VCaP (cell line): Measurements from ENCODE around the gene RRBP1.

ENCODE experiments used
- H3K27ac ChIP-seq: fragments of 450-650 bp; 2 replicates; pipeline ENCODE4 v1.5.1; 2017
- TF ChIP-seq, protein P1 (sequence below): fragments of 450-650 bp; conservative IDR thresholded peaks from 2 replicates; pipeline ENCODE4 v1.5.1; 2017; ENCODE audit warnings: mild to moderate bottlenecking, moderate library complexity

RRBP1 gene

DNA sequence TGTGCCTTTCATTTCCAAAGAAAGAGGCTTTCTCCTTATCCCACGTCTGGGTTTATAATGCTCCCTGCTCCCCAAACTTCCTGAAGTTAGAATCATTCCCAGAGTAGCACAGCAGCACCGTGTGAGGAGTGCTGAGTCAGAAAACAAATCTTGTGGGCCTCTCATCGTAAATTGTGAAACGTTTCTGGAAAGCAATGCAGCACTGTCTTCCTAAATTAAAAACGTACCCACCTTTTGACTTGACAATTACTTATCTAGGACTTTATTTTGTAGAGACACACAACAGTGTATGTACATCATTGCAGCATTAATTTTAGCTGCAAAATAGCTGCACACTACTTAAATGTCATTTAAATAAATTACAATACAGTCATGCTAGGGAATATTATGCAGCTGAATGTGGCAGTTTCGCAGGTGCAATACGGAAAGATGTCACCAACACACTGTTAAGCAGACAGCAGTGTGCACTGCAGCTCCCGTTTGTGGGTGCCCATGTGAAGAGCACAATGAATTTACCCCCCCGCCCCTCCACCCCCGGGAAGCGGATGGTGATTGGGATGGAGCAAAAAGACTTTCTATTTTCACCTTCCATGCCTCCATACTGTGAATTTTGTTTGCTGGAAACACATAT lies 30.8 kb downstream of the RRBP1 start:
- peak overlapping the region; percentile 49 for H3K27ac ChIP-seq
- TF ChIP-seq, protein P1, sequence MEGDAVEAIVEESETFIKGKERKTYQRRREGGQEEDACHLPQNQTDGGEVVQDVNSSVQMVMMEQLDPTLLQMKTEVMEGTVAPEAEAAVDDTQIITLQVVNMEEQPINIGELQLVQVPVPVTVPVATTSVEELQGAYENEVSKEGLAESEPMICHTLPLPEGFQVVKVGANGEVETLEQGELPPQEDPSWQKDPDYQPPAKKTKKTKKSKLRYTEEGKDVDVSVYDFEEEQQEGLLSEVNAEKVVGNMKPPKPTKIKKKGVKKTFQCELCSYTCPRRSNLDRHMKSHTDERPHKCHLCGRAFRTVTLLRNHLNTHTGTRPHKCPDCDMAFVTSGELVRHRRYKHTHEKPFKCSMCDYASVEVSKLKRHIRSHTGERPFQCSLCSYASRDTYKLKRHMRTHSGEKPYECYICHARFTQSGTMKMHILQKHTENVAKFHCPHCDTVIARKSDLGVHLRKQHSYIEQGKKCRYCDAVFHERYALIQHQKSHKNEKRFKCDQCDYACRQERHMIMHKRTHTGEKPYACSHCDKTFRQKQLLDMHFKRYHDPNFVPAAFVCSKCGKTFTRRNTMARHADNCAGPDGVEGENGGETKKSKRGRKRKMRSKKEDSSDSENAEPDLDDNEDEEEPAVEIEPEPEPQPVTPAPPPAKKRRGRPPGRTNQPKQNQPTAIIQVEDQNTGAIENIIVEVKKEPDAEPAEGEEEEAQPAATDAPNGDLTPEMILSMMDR = no peak

GRCh38 chr20:17650301-17651128 lies 31.5 kb downstream of the RRBP1 start:
- no peak overlapping the region for H3K27ac ChIP-seq
- TF ChIP-seq, protein P1 = no peak

DNA sequence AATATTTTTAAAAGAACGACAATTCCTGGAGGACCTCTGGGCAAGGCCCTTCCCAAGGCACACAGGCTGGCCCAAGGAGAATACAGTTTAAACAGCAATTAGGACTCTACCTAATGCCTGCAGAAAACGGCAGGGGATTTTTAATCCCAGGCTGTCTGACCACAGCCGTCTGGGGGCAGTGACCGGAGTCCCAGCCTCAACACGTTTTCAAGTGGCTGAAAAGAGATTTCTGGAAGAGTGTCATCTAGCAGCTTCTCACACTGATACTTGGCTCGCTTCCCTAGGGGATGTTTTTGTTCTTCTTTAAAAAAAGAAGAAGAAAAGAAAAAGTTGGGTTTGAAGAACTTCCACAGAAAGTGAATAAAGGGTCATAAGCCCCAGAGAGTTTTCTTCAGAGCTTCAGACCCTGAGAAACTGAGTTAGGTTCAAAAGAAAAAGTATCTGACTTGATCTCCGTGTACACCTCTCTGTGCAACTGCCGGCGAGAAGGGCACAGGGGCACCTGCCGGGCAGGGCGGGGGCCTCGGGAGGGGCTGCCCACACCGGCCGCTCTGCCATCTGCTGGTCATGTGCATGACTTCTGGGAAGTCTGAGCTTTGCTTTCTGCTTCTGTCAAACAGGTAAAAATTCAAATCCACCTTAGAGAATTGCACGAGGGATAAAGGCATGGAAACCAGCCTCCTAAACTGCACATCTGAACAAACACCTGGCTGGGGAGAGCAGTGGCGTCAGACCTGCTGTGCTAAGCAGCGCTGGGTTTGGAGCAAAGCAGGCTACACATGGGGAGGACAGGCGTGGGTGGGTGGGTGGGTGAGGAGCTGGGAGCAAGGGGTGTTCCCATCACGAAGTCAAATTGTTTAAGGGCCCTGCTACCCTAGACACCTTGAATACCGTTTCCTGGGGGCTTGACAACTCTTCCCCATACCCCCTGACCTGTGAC lies 33.0 kb downstream of the RRBP1 start:
- H3K27ac ChIP-seq = no peak overlapping the region
- TF ChIP-seq, protein P1 = peak; percentile 90

DNA sequence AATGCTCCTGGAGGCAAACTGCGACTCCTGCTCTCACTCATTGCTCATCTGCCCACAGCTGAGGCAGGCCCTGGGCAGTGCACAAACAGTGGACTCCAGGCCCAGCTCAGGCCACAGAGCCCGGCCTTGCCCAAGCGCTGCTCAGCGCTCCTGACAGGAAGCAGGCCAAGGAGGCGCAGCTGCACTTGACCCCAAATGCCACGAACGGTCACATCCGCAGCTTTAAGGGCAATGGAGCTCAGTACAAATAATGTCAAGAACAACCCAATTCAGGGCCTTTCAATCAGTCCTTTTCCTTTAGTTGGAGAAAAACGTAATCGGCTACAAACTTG lies 33.8 kb downstream of the RRBP1 start:
- no peak overlapping the region for H3K27ac ChIP-seq
- TF ChIP-seq, protein P1 = no peak

DNA sequence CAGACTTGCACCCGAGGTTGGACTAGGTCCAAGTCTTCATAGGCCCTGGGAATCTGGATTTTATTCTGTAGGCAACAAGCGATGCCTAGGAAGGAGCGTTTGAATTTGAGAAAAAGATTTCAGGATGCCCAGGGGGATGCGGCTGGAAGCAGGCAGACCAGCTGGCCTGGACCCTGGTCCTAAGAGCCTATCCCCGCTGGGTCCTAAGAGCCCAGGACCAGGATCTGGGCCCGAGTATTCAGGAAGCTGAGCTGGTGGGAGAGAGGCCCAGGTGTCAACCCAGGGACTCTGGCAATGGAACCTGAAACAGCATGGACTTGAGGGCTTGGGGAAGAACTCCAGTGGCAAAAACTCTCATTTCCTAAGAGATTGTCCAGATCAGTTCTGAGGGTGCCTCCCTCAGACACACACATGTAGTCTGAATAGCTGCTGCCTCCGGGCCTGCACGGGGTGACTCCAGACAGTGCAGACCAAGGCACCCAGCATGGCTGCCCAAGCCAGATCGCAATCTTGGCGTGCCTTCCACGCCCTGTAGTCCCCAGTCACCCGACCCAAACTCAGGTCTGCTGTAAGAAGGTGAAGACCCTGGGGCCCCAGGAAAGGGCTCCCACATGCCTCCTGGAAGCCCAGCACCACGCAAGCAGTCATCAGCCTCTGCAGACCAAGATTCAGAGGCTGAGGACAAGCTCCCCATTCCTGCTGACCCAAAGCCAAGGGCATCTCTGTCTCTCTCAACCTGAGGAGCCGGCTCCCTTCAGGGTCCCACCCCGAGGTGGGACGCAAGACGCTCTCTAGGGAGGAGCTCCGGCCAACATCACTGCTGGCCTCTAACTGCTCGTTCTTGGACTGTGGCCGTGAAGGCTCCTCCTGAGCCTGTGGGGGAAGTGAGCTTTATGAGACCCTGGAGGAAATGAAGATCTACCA lies 34.4 kb downstream of the RRBP1 start:
- peak overlapping the region; percentile 49; the same call in 1 of the 2 replicates for H3K27ac ChIP-seq
- TF ChIP-seq, protein P1 = no peak

GRCh38 chr20:17646961-17647301 lies 35.1 kb downstream of the RRBP1 start:
- TF ChIP-seq, protein P1 = no peak
- peak overlapping the region; percentile 49; the same call in 1 of the 2 replicates for H3K27ac ChIP-seq
